ENCODE results near the gene NBEAL1.

DNA sequence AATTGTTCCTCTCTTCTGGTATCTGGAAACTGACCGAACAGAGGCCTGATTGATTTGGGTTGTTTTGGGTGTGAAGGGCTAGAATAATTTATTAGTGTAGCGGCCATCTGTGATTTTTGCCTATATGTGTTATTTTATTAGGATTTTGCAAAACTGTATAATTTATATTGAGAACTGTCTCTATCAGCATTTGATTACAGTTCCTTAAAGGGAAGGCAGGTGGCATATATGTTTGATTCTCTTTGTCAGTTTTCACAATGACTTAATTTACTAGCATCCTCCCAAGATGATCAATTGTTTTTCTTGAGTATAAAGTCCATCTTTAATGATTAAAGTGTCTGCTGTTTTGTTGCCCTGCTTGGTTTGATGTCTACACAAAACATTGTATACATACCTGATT is 4.5 kb downstream of the NBEAL1 start:
- TF ChIP-seq, protein P1, sequence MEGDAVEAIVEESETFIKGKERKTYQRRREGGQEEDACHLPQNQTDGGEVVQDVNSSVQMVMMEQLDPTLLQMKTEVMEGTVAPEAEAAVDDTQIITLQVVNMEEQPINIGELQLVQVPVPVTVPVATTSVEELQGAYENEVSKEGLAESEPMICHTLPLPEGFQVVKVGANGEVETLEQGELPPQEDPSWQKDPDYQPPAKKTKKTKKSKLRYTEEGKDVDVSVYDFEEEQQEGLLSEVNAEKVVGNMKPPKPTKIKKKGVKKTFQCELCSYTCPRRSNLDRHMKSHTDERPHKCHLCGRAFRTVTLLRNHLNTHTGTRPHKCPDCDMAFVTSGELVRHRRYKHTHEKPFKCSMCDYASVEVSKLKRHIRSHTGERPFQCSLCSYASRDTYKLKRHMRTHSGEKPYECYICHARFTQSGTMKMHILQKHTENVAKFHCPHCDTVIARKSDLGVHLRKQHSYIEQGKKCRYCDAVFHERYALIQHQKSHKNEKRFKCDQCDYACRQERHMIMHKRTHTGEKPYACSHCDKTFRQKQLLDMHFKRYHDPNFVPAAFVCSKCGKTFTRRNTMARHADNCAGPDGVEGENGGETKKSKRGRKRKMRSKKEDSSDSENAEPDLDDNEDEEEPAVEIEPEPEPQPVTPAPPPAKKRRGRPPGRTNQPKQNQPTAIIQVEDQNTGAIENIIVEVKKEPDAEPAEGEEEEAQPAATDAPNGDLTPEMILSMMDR (IDR thresholded peaks at IDR 0.05 in 8 of 11, conservative IDR thresholded peaks at IDR 0.05 in 3 of 11): no peak
- TF ChIP-seq POLR2A (IDR thresholded peaks at IDR 0.05) (no peak), POLR2AphosphoS5 (IDR thresholded peaks at IDR 0.05) (no peak)

Measured in spleen (tissue), 7 donors.